Loucy (cell line): ENCODE measurements around the gene FPR2.

Experiments
- H2AFZ ChIP-seq: fragments of 200-600 bp; sonication (generic); 2 replicates; pipeline ENCODE4 v1.6.0; 2016; ENCODE audit warnings: antibody characterized with exemption, mild to moderate bottlenecking, low read length, moderate library complexity
- H3F3A ChIP-seq: fragments of 200-600 bp; 2 replicates; pipeline ENCODE4 v1.6.0; 2016; ENCODE audit warnings: antibody characterized with exemption, low read depth, mild to moderate bottlenecking
- H3K27me3 ChIP-seq: fragments of 200-600 bp; sonication (generic); 2 replicates; pipeline ENCODE4 v1.6.1; 2014; ENCODE audit warnings: low read length, mild to moderate bottlenecking; ENCODE audit not compliant: insufficient read depth, poor library complexity, severe bottlenecking
- H3K36me3 ChIP-seq: fragments of 200-600 bp; sonication (generic); 2 replicates; pipeline ENCODE4 v1.6.1; 2016; ENCODE audit warnings: low read length; ENCODE audit not compliant: insufficient read depth
- H3K4me1 ChIP-seq: fragments of 200-600 bp; sonication (generic); 2 replicates; pipeline ENCODE4 v1.5.1; 2014; ENCODE audit warnings: low read length, mild to moderate bottlenecking; ENCODE audit not compliant: insufficient read depth, poor library complexity, severe bottlenecking
- H3K4me2 ChIP-seq: fragments of 200-600 bp; sonication (generic); 2 replicates; pipeline ENCODE4 v1.6.0; 2014; ENCODE audit warnings: antibody characterized with exemption, low read length, low read depth, mild to moderate bottlenecking; ENCODE audit not compliant: poor library complexity, severe bottlenecking
- H3K4me3 ChIP-seq: fragments of 200-600 bp; sonication (generic); 2 replicates; pipeline ENCODE4 v1.5.1; 2014; ENCODE audit warnings: low read length, mild to moderate bottlenecking, mixed read lengths; ENCODE audit not compliant: poor library complexity, severe bottlenecking
- H3K79me2 ChIP-seq: fragments of 200-600 bp; sonication (generic); 2 replicates; pipeline ENCODE4 v1.6.1; 2014; ENCODE audit warnings: low read length; ENCODE audit not compliant: insufficient read depth
- H3K9ac ChIP-seq: fragments of 200-600 bp; sonication (generic); 2 replicates; pipeline ENCODE4 v1.6.0; 2014; ENCODE audit warnings: mild to moderate bottlenecking, low read depth, low read length, moderate library complexity; ENCODE audit not compliant: poor library complexity, severe bottlenecking
- H3K9me2 ChIP-seq: fragments of 200-600 bp; sonication (generic); replicated peaks from 2 replicates; pipeline ENCODE4 v1.6.1; 2016; ENCODE audit warnings: low read depth, low read length, mixed read lengths
- H3K9me3 ChIP-seq: fragments of 200-600 bp; sonication (generic); 2 replicates; pipeline ENCODE4 v1.6.1; 2014; ENCODE audit warnings: mild to moderate bottlenecking, antibody characterized with exemption, low read length, low read depth; ENCODE audit not compliant: insufficient read depth
- H4K20me1 ChIP-seq: fragments of 200-600 bp; sonication (generic); 2 replicates; pipeline ENCODE4 v1.6.0; 2014; ENCODE audit warnings: antibody characterized with exemption, low read length, mild to moderate bottlenecking; ENCODE audit not compliant: insufficient read depth, poor library complexity, severe bottlenecking
- CTCF ChIP-seq: fragments of 200-600 bp; sonication (generic); conservative IDR thresholded peaks from 2 replicates; pipeline ENCODE4 v1.5.1; 2014; ENCODE audit warnings: mild to moderate bottlenecking, antibody characterized with exemption, low read length
- EZH2phosphoT487 ChIP-seq: fragments of 200-600 bp; IDR thresholded peaks from 2 replicates; pipeline ENCODE4 v1.6.1; 2018; ENCODE audit warnings: antibody characterized with exemption, mild to moderate bottlenecking, moderate library complexity, borderline replicate concordance

The FPR2 gene

GRCh38 chr19:51799034-51799773, 38.2 kb downstream of the FPR2 start:
- Histone ChIP-seq H3K9ac (no peak overlapping the region), H3K4me1 (no peaks in the 10 kb centered on the region)

GRCh38 chr19:51799774-51800472, 38.9 kb downstream of the FPR2 start:
- TF ChIP-seq CTCF: no peak
- no peak for TF ChIP-seq EZH2phosphoT487
- Histone ChIP-seq H3K9ac (no peak overlapping the region), H3K9me3 (no peaks in the 10 kb centered on the region; the same call in 1 of the 2 replicates), H3F3A (no peaks in the 10 kb centered on the region), H3K9me2 (no peaks in the 10 kb centered on the region), H3K79me2 (no peaks in the 10 kb centered on the region), H3K4me2 (no peak overlapping the region), H3K4me3 (no peak overlapping the region), H3K27me3 (no peaks in the 10 kb centered on the region), H3K36me3 (no peaks in the 10 kb centered on the region), H4K20me1 (no peaks in the 10 kb centered on the region), H2AFZ (no peak overlapping the region), H3K4me1 (no peaks in the 10 kb centered on the region)

More at GRCh38 chr19:51799034-51799773, 38.2 kb downstream of the FPR2 start:
- no peaks in the 10 kb centered on the region for H3K36me3 ChIP-seq
- no peak overlapping the region for H3K4me3 ChIP-seq
- no peaks in the 10 kb centered on the region; the same call in 1 of the 2 replicates for H3K9me3 ChIP-seq
- TF ChIP-seq CTCF: no peak
- TF ChIP-seq EZH2phosphoT487: no peak
- H4K20me1 ChIP-seq: no peaks in the 10 kb centered on the region
- no peaks in the 10 kb centered on the region; the same call in 1 of the 2 replicates for H3K9me2 ChIP-seq
- H3K79me2 ChIP-seq: no peaks in the 10 kb centered on the region
- no peaks in the 10 kb centered on the region for H3K27me3 ChIP-seq
- no peaks in the 10 kb centered on the region for H3F3A ChIP-seq
- no peak overlapping the region for H3K4me2 ChIP-seq
- no peak overlapping the region for H2AFZ ChIP-seq

- Histone ChIP-seq H3K9ac (no peak overlapping the region), H3K9me3 (no peaks in the 10 kb centered on the region; the same call in 1 of the 2 replicates), H3K9me2 (no peaks in the 10 kb centered on the region), H3F3A (no peaks in the 10 kb centered on the region), H3K4me2 (no peak overlapping the region), H3K4me1 (no peaks in the 10 kb centered on the region), H3K4me3 (no peak overlapping the region), H3K36me3 (no peaks in the 10 kb centered on the region), H3K27me3 (no peaks in the 10 kb centered on the region), H2AFZ (no peak overlapping the region), H3K79me2 (no peaks in the 10 kb centered on the region), H4K20me1 (no peaks in the 10 kb centered on the region)
- TF ChIP-seq CTCF: no peak
- no peak for TF ChIP-seq EZH2phosphoT487
Measured at GRCh38 chr19:51800473-51801244, 39.7 kb downstream of the FPR2 start.
